Inflammatory macrophage treated with lipopolysaccharide for 4 hours (primary cell): ENCODE results near the gene STPG2.
"Not testable (repeated sequence)": the region's sequence is repeated elsewhere in the genome, so short reads cannot be mapped to it uniquely, and the experiment has no call there.

Source experiments
- DNase-seq: peaks from one replicate; pipeline ENCODE4 v3.0.0-alpha.2; 2020

STPG2 gene

GRCh38 chr4:97938141-97938540, 205.1 kb downstream of the STPG2 start:
- no peak for DNase-seq

DNA sequence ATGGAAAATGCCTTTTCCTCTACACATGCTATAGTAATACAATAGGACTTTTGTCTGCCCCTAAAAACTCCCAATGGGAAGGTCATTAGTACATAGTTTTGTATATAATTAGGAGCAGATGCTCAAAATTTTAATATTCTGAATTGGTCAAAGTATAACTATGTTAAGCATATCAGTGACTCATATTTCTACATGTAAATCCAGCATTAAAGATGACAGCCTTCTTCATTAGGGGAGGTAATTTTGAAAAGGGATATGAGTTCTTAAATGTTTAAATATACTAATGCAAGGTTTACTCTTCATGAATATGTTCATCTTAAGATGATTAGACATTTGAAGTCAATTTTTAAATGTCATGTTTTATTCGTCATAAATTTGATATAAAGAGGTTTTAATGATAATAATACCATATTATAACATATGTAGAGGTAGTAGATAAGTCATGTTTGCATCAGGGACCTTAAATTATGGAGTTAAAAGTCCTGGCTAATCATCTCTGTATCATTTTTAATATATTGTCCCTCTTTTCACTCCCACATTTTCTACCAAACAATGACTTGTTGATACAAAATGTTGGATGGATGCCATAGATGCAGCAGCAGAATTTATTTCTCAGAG, 218.8 kb downstream of the STPG2 start:
- no peak for DNase-seq

DNA sequence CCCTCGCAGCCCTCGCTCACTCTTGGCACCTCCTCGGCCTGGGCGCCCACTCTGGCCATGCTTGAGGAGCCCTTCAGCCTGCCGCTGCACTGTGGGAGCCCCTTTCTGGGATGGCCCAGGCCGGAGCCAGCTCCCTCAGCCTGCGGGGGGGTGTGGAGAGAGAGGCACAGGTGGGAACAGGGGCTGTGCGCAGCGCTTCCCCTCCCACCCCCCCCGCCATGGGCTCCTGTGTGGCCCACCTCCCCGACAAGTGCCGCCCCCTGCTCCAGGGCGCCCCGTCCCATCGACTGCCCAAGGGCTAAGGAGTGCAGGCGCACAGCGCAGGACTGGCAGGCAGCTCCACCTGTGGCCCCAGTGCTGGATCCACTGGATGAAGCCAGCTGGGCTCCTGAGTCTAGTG, 220.2 kb downstream of the STPG2 start:
- no peak for DNase-seq

DNA sequence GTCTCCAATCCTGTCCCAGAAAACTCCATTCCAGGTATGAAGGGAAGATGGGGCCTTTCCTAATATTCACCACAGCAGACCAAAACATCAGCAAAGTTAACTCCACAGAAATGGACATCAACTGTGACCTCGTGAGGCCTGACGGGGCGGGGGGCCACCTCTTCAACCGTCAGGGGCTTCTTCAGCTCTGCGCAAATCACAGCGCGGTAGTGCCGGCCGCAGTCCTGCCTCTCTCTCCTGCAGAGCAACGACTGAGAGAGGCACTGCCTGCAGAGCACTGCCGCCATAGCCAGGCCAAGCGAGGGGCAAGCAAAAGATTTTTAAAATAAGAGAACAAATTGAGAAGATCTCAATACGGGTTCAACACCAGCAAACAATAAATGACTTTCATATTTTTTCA, 226.2 kb downstream of the STPG2 start:
- DNase-seq = no peak

DNA sequence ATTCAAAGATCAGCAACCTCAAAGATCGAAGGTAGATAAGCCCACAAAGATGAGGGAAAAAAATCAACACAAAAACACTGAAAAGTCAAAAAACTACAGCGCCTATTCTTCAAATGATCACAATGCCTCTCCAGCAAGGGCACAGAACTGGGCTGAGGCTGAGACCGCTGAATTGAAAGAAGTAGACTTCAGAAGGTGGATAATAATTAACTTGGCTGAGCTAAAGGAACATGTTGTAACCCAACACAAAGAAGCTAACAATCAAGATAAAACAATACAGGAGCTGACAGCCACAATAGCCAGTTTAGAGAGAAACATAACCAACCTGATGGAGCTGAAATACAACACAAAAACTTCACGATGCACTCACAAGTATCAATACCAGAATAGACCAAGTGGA, 231.1 kb downstream of the STPG2 start:
- DNase-seq = no peak

DNA sequence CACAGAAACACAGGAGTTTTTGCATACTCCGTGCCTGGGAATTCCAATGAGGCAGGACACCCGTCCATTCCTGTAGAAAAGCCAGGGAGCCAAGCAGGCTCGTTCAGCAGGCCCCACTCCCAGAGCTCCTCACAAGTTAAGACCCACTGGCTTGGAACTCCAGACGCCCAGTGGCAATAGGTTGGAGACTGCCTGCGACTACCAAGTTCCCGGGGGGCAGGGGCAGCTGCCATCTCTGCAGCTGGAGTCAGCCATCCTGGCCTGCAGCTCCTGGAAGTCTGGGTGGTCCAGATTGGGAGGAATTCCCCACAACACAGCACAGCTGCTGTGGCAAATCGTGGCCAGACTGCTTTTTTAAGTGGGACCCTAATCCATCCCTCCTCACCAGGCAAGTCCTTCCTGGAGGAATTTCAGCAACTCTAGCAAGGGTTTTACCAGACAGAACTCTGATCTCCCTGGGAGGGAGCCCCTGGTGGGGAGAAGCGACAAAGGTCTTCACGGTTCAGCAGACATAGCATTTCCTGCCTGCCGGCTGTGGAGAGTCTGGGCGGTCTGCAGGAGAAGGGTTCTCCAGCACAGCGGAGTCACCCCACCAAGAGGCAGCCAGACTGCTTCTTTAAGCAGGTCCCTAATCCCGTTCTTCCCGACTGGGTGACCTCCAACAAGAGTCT, 231.9 kb downstream of the STPG2 start:
- no peak for DNase-seq

- no peak for DNase-seq
These were observed 233.3 kb downstream of the STPG2 start for GRCh38 chr4:97910005-97910404.

GRCh38 chr4:97903436-97904189, 239.7 kb downstream of the STPG2 start:
- not testable (repeated sequence) for DNase-seq

DNA sequence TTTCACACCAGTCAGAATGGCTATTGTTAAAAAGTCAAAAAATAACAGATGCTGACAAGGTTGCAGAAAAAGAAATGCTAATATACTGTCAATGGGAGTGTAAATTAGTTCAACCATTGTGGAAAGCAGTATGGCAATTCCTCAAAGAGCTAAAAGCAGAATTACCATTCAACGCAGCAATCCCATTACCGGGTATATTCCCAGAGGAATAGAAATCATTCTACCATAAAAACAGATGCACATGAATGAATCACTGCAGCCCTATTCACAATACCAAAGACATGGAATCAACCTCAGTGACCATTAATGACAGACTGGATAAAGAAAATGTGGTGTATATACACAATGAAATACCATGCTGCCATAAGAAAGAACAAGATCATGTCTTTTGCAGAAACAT, 243.0 kb downstream of the STPG2 start:
- DNase-seq = no peak

DNA sequence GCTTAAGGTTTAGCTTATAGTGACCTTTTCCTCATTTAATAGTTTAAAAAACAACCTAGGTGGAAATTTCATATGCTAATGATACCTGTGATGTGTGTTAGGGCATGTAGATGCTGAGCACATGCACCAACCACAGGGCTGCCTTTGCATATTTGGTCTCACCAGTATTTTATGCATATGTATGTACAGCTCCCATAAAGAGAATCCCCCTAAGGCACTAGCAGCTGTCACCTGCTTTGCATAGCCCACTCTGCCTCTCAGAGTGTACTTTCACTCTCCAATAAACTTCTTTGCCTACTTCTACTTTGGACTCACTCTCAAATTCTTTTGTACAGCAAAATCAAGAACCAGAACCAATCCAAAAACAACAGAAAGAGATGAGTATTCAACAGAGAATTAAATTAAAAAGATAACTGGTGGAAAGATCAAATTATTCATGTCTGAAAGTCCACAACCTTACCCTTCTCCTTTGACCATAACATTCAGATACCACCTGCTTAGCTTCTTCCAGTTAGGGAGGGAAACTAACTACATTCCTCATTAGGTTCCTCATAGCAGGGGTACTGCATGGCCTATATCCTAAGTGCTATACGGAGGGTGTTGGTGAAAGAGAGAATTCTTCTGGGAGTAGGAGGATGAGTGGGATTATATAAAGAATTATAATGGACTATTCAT, 250.5 kb downstream of the STPG2 start:
- no peak for DNase-seq

- DNase-seq = no peak
These were observed 263.3 kb downstream of the STPG2 start for GRCh38 chr4:97879942-97880341.

DNA sequence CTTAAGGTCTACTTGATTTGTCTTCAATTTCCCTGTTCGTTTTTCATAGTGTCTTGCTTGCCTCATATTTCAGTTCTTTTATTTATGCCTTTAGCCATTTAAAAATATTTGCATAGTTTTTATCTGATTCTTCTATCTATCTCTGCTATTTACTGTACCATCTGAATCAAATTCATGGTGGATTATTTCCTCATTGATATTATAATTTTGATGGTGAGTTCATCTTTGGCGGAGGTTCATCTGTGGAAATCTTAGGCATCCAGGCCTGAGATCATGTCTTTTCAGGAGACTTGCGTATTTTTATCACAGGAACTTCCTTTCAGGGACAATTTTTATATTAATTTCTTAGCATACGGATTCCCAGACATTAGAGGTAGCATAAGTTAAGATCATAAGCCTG, 275.2 kb downstream of the STPG2 start:
- DNase-seq = no peak

DNA sequence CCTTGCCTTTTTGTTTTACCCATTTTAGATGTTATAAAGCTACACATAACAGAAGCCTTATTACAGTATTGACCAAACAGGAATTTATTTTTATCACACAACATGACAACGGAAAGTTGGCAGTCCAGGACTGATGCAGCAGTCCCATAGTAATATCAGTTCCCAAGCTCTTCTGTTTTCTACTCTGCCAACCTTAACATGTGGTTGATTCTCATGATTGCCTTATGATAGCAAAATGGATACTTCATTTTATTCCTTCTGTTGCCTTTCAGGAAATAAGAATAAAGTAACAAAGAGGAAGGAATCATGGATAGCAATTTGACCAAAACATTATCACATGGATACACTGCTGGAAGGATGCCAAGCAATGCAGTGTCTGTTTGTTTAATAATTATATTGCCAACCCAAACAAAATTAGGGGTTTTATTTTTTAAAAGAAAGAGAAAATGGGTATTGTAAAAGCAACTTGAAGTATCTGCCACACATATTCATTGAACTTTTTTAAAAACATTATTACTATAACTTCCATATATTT, 275.7 kb downstream of the STPG2 start:
- no peak for DNase-seq

DNA sequence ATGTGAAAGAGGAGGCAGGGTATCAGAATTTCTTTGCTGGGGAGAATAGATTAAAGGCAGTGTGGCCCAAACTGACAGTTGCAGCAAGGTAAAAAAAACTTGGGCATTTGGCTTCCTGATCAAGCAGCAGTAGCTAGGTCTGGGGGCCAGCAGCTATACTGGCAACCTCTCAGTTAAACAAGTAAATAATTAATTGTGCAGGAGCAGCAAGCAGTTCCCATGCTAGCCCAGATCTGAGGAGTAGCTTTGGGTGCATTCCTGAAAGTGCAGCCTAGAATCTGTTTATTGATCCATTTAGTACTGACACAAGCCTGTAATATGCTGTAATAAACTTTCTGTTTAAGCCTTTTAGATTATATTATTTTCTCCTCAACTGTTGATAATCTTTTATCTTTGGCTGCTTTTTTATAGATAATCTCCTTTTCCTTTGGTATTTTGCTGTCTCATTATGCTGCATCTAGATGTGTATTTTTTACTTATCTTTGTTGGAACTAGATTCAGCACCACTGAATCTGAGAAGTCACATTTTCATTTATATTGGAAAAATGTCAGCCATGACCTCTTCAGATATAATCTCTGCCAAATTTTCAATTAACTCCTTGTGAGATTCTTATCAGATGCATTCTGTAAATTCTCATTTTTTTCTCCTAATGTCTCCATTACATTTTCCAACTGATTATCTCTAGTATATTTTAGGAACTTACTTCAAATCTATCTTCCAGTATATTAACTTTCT, 276.3 kb downstream of the STPG2 start:
- DNase-seq = no peak

- no peak for DNase-seq
These were observed 292.2 kb downstream of the STPG2 start for GRCh38 chr4:97851115-97851514.

- DNase-seq = no peak
These were observed 297.5 kb downstream of the STPG2 start for GRCh38 chr4:97845758-97846157.

- no peak for DNase-seq
These were observed 301.8 kb downstream of the STPG2 start for GRCh38 chr4:97841512-97841911.

DNA sequence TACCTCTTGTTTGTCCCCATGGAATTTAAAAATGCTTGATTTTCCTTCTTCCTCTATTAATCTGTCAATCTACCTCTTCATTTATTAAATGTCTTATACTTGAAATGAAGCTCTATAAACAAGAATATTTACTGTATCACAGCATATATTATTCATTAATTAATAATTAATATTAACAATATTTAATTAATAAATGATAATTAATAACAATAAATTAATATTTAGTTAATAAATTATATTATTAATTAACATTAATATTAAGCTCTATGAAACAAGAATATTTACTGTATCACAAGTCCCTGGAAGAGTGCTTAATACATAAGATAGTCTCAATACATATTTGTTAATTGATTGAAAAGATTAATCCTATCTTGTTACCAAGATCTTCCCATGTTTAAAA, 306.6 kb downstream of the STPG2 start:
- no peak for DNase-seq

- DNase-seq = no peak
These were observed 314.6 kb downstream of the STPG2 start for GRCh38 chr4:97828646-97829045.

GRCh38 chr4:97819294-97819693, 324.0 kb downstream of the STPG2 start:
- DNase-seq = no peak

DNA sequence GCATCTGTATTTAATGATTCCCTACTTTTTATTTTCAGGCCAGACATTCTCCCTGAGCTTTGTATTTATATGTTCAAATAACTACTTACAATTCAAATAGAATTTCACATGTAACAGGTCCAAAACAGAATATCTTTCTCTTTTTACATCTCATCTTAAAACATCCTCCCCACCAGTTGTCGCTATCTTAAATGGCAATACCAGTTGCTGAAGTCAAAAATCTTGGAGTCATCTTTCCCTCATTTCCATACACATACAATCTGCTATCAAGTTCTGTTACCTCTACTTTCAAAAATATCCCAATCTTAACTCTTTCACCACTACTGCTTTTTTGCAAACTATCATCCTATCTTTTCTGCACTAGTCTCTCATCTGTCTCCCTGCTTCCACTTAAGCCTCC, 330.5 kb downstream of the STPG2 start:
- no peak for DNase-seq

GRCh38 chr4:97786306-97786920, 356.9 kb downstream of the STPG2 start:
- DNase-seq = no peak
